HG03064 (cell line): Measurements from ENCODE around the gene THEM4.
"Not testable (repeated sequence)": the region's sequence is repeated elsewhere in the genome, so short reads cannot be mapped to it uniquely, and the experiment has no call there.

Experiments
- ATAC-seq: cut with Tn5 transposase; IDR thresholded peaks from one replicate; pipeline ENCODE4 v1.9.1; 2021; ENCODE audit warnings: low read depth; ENCODE audit not compliant: unreplicated experiment

The THEM4 gene

DNA sequence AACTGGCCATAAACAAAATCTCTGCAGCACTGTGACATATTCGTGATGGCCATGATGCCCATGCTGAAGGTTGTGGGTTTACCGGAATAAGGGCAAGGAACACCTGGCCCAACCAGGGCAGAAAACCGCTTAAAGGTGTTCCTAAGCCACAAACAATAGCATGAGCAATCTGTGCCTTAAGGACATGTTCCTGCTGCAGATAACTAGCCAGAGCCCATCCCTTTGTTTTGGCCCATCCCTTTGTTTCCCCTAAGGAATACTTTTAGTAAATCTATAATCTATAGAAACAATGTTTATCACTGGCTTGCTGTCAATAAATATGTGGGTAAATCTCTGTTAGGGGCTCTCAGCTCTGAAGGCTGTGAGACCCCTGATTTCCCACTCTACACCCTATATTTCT lies 8.5 kb downstream of the THEM4 start:
- not testable (repeated sequence) for ATAC-seq

DNA sequence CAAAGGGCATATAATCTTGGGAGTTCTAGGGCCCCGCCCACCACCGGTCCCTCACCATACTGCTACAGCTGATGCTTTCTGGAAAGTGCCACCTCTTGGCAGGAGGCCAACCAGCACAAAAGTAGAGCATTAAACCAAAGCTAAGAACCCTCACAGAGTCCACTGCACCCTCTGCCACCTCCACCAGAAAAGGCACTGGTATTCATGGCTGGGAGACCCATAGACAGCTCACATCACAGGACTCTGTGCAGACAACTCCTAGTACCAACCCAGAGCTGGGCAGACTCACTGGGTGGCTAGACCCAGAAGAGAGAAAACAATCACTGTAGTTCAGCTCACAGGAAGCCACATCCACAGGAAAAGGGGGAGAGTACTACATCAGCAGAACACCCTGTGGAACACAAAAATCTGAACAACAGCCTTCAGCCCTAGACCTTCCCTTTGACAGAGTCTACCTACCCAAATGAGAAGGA lies 10.8 kb downstream of the THEM4 start:
- ATAC-seq, result no peak

DNA sequence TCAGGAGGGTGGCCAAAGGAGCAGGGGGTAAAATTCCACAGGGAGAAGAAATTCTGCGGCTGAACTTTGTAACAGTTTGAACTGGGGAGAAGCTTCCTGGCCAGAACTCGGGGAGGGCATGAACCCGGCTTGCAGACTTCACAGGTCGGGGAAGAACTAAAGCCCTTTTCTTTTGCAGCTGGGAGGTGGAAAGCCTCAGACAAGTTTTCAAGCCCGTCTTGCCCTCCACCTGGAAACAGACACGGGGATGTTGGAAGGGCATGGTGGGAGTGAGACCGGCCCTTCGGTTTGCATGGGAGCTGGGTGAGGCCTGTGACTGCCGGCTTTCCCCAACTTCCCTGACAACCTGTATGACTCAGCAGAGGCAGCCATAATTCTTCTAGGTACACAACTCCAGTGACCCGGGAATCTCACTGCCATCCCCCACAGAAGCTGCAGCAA lies 11.3 kb downstream of the THEM4 start:
- ATAC-seq, result no peak

DNA sequence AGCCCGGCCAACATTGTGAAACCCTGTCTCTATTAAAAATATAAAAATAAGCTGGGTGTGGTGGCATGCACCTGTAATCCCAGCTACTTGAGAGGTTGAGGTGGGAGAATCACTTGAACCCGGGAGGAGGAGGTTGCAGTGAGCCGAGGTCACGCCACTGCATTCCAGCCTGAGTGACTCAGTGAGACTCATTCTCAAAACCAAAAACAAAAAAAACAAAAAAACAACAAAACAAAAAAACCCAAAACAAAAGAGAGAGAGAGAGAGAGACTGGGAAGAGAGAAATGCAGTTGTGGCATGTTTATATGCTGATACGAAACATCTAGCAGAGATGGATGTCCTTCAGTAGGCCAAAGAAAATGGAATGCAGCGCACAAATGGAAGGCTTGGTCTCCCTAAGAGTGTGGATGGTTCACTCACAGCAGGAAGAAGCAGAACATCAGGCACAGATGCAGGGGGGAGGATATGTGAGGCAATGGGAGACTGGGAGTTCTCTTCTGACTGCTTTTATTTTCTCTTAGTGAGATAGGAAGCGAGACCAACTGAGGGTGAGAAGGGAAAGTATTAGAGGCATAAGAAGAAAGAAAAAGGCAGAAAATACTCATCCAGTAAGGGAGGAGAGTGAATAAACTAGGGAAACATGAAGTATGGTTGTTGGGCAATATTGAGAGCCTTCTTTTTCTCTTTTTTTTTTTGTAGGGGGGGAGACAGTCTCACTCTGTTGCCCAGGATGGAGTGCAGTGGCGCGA lies 16.0 kb downstream of the THEM4 start:
- ATAC-seq, result no peak

DNA sequence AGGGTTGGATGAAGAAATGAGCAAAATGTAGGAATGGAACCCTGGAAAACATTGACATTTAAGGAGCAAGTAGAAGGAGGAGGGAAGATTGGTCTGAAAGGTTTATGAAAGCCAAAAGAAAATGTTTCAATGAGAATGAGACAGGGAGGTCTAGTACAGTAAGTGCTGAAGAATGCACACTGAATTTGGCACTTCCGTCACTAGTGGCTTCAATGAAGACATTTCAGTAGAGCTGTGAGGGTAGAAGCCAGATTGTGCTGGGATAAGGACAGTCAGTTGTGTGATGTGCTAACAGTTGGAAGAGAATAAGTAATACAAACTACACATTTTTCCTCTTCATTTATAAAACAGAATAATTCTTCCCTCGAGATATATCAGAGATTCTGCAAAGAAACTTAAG lies 17.1 kb downstream of the THEM4 start:
- ATAC-seq, result no peak

DNA sequence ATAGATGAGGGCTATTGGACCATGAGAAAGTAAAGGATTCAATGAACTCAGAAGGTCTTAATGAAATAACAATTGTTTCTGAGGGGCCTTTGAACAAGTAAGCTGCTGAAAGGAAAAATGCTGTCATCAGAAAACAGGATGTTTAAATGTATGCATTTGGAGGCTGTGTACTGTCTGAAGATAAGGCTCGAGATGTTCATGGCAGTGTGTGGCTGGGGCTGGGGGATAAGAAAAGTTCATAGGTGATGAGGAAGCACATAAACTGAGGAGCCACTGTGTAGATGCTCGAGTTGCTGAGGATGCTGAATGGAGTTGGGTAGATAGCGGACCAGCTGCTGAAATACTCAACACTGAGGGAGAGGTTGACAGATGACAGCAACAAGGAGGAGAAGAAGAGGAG lies 17.8 kb downstream of the THEM4 start:
- no peak for ATAC-seq

DNA sequence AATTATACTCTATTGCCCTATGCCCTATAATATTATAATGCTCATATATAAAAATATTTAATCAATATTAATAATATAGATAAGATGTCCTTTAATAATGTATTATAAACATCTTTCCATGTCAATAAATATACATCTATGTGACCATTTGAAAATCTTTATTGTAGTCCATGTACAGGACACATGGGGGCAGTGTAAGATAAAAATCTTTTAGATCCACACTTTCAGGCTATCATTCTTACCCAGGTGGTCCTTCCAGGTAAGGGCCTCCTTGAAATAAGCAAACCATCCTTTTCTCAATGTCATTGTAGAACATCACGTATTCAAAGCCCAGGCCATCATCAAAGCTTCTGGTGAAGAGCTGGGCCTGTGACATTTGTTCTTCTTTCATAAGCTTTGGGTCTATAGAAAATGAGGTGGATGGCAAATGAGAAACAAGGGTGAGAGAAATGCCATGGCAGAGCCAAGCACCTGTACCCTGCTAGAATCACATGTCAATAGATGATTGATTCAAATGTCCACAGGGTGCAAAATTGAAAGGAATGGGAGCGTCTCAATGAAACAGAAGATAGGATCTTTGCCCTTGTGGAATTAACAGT lies 20.2 kb downstream of the THEM4 start:
- no peak for ATAC-seq

DNA sequence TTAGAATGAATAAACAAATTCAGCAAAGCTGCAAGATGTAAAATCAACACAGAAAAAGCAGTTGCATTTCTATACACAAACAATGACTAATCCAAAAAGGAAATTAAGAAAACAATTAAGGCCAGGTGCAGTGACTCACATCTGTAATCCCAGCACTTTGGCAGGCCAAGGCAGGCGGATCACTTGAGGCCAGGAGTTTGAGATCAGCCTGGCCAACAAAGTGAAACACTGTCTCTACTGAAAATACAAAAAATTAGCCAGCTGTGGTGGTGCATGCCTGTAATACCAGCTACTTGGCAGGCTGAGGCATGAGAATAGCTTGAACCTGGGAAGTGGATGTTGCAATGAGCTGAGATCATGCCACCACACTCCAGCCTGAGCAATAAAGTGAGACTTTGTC lies 22.3 kb downstream of the THEM4 start:
- no peak for ATAC-seq

DNA sequence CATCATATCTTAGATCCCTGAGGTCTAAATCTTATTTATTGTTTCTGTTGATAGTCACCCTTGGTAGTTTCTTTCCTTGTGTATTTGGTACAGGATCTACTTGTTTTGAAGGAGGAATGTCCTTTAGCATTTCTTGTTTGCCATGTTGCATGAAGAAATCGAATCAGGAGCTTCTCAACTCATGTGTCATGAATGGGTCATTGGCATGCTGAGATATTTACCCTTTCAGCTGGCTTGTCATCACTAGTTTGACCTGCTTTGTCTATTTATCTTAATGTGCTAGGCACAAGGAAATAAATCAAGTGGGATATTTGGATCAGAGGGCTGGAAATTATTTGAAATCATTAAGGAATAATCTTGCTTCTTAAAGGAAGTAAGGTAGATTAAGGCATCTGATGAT lies 23.8 kb downstream of the THEM4 start:
- no peak for ATAC-seq

DNA sequence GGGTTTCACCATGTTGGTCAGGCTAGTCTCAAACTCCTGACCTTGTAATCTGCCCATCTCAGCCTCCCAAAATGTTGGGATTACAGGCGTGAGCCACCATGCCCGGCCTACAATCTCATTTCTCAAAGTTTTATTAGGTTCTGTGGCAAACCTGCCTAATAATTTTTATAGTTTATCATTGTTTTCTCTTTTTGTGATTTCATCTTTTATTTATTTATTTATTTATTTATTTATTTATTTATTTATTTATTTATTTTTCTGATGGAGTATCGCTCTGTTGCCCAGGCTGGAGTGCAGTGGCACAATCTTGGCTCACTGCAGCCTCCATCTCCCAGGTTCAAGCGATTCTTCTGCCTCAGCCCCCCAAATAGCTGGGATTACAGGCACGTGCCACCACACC lies 24.4 kb downstream of the THEM4 start:
- not testable (repeated sequence) for ATAC-seq

DNA sequence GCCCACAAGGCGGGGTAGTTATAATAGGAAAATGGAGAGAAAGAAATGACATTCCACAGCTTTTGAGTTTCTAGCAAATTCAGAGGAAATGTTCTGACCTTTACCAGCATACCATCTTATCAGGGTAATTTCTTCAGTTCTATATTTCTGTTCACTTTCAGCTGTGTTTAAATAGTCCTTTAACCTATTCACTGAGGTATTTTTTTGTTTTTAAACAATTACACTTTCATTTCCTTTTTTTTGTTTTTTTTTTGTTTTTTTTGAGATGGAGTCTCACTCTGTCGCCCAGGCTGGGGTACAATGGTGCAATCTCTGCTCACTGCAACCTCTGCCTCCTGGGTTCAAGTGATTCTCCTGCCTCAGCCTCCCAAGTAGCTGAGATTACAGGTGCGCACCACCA lies 24.9 kb downstream of the THEM4 start:
- not testable (repeated sequence) for ATAC-seq

DNA sequence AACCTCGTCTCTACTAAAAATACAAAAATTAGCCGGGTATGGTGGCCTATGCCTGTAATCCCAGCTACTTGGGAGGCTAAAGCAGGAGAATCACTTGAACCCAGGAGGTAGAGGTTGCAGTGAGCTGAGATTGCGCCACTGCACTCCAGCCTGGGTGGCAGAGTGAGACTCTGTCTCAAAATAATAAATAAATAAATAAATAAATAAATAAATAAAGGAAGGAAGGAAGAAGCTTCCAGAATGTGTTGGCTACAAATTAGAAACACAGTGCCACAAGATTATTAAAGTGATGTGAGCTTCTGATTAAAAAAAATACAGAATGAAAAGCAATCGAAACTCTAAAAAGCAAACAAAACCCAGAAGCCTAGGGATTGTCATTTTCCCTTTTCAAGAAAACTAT lies 25.4 kb downstream of the THEM4 start:
- not testable (repeated sequence) for ATAC-seq

DNA sequence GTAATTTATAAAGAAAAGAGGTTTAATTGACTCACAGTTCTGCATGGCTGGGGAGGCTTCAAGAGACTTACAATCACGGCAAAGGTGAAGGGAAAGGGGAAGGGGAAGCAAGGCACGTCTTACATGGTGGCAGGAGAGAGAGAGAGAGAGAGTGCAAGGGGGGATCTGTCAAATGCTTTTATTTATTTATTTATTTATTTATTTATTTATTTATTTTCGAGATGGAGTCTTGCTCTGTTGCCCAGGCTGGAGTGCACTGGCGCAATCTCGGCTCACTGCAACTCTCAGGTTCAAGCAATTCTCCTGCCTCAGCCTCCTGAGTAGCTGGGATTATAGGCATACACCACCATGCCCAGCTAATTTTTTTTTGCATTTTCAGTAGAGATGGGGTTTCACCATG lies 26.4 kb downstream of the THEM4 start:
- not testable (repeated sequence) for ATAC-seq

DNA sequence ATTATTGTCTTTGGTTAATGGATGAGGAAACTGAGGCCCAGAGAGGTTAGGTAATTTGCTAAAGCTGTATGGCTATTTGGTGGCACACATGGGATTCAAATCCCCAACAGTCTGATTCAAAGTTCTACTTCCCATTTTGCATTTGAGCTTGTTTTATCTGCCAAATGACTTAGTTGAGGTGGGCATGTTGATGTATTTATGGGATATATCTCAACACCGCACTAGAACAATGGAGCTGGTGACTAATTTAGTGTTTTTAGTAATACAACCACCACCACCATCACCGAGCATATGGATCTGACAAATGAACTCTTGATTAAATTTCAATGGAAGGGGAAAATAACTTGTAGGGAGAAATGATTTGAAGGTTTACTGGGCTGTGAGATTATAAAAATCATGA lies 26.8 kb downstream of the THEM4 start:
- no peak for ATAC-seq

DNA sequence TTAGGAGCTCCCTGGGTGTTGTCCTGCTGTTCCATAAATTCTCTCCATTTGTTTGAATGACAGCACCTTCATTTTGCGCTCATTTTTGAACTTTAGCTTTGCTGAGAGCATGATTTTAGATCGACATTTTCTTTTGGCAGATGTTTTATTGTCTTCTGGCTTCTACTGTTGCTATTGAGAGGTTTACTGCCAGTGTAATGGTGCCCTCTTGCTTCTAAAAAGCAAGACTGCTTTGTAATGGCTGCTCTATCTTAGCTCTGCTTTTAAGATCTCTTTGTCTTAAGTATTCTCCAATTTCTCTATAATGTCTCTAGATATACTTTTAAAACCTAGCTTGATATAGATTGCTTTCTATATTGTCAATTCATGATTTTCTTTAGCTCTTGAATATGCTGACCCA lies 27.8 kb downstream of the THEM4 start:
- no peak for ATAC-seq

DNA sequence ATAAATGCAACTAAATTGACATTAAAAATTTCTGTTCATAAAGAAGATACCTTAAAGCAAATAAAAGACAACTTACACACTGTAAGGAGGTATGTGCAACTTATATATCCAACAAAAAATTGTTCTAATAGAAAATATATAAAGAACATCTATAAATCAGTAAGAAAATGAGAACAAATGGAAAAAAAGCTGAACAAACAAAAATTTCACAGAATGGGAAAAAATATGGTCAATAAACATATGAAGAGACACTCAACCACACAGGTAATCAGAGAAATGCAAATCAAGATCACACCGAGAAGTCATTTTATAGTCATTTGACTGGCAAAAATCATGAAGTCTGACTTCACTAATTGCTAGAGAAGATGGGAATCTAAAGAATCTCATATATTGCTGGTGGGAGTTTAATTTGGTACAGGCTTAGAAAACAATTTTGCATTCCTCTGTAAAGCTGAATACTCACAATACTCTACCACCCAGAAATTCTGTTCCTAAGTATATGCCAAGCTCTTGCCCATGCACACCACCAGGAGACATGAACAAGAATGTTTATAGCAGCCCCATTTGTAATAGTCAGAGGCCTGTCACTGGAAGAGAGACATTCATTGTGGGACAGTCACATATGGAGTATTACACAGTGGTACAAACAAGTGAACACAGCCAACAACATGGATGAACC lies 33.8 kb downstream of the THEM4 start:
- ATAC-seq, result no peak

DNA sequence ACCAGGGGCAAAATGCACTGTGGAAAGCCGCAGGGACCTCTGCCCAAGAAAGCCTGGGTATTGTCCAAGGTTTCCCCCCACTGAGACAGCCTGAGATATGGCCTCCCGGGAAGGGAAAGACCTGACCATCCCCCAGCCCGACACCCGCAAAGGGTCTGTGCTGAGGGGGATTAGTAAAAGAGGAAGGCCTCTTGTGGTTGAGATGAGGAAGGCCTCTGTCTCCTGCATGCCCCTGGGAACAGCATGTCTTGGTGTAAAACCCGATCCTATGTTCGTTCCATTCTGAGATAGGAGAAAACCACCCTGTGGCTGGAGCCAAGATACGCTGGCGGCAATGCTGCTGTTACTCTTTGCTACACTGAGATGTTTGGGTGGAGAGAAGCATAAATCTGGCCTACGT lies 36.5 kb downstream of the THEM4 start:
- not testable (repeated sequence) for ATAC-seq

DNA sequence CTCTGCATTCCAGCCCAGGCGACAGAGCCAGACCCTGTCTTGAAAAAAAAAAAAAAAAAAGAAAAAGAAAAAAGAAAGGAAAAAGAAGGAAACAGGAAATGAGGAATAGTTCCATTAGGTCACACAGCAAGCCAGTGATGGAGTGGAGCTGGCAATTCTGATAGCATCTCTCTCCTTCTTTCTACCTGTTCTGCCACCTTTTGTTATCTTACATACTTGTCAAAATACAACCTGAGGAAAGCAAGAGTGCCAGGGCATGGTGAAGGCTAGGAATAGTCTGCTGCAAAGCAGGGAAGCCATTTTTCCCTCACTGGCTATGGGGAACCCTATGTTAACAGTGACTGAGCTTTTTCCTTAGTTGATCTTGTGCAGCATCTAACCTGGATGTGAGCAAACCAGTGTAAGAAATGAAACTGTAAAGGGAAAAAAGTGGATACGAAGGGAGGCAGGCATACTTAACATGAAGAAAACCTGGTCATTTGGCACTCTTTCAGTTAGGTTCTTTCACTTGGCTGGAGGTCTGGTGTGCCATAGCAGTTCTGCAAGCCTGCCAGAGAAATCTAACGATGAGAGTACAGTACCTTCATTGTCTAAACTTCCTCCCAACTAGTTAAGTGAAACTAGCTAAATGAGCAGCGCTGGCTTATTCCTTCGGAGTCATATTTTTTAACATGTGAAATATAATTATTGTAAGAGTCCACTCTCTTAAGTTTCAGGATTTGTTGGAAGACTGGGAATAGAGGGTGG lies 37.9 kb downstream of the THEM4 start:
- no peak for ATAC-seq

DNA sequence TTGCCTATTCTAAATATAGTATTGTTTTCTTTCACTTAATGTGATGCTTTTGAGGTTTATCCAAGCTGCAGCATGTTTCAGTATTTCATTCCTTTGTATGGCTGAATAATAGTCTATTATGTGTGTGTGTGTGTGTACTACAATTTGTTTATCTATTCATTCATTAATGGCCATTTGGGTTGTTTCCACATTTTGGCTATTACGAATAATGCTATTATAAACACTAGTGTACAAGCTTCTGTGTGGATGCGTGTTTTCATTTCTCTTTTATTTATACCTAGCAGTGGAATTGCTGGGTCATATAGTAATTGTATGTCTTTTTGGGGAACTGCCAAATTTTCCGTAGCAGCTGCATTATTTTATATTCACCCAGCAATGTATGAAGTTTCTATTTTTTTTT lies 40.8 kb downstream of the THEM4 start:
- no peak for ATAC-seq

DNA sequence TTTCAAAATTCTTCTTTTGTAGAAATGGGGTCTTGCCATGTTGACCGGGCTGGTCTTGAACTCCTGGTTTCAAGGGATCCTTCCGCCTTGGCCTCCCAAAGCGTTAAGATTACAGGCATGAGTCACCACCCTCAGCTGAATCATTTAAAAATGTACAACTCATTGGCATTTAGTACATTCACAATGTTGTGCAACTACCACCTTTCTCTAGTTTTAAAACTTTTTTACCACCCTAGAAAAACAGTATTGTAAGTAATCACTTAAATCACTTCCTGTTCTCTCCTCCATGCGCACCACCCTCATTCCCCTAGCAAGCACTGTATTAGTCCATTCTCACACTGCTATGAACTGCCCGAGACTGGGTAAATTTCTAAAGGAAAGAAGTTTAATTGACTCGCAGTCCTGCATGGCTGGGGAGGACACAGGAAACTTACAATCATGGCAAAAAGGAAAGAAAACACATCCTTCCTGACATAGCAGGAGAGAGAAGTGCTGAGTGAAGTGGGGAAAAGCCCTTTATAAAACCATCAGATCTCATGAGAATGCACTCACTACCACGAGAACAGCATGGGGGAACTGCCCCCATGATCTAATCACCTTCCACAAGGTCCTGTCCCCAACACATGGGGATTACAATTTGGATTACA lies 41.4 kb downstream of the THEM4 start:
- no peak for ATAC-seq

DNA sequence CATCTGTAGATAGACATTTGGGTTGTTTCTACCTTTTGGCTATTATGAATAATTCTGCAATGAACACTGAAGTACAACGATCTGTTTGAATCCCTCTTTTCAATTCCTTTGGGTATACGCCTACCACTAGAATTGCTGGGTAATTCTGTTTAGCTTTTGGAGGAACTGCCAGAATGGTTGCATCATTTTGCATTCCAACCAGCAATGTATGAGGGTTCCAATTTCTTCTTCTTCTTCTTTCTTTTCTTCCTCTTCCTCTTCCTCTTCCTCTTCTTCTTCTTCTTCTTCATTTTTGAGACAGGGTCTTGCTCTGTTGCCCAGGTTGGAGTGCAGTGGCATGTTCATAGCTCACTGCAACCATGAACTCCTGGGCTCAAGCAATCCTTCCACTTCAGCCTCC lies 42.0 kb downstream of the THEM4 start:
- ATAC-seq, result no peak
